ENCODE results near the gene DSC2.
"Not testable (repeated sequence)": the region's sequence is repeated elsewhere in the genome, so short reads cannot be mapped to it uniquely, and the experiment has no call there.

Gene DSC2

DNA sequence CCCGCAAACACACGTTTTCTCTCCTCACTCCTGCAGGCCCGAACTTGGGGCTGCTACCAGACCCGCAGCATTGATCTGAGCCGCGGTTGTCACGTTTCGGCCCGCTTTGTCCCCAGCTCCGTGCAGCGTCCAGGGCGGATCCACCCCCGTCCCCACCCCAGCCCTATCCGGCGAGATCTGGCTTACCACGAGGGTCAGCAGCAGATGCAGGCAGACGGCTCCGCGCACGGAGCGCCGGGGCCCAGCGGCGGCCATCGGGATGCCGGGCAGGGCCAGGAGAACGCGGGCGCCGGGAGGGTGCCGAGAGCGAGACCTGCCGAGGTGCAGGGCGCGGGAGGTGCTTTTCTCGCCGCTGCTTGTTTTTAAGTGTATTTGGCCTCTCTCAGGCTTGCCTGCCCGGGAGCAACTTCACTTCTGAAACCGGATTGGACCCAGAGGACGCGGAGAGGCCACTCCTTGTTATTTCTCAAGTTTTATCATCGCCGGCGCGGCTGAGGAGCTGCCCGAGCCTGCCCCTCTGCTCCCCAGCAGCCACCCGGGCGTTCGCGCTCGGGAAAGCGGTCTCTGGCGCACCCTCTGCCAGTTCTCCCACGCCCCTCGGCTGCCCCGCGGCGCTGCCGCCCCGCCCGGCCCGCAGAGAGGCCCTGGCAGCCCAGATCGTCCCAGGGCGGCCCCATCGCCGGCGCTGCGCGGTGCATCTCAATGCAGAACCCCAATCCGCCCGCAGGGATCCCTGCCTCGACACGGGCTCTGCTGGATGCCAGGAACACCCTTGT is 59.6 kb downstream of the DSC2 start, which contains the start of gene DSC3:
Gene DSC3 (minus strand): TSS at position 337 of the 776 bp plus-strand sequence. CDS start 82 bp downstream, at position 255.
- DNase-seq (ENCODE audit: low spot score), result no peak

GRCh38 chr18:31042084-31042405 is 60.2 kb downstream of the DSC2 start:
- DNase-seq (ENCODE audit: low spot score), result no peak

DNA sequence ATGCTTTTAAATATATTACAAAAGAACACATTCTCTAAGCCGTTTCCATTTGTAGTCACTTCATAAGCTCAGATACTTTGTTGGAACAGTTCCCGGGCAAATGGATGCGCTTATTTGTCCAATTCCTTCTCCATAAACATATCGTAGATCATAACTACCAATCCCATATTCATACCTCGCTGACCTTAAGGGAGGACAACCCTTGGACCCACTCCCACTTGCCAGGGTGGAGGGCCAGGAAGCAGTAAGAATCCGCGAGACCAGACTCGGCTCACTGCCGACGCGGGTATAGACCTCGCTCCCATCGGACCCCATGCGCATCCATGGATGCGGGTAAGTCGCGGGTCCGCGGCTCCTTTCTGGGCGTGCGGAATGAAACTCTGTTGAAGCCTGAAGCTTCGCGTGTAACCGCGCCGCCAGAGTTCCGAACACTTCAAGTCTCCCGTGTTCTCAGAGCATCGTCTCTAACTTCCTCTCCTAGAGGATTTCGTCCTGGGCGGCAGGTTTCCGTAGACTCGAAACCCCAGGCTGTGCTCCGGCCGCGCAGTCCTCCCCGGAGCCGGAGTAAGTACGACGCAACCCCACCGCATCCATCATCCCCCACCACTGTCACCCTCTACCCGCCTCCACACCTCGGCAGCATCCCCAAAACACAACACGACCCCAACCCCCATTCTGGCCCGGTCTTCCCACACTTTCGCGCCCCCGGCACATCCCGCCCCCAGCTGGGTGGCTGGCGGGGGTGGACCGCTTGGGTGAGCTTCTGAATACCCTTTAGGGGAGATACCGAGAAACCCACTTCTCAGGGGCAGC is 60.7 kb downstream of the DSC2 start:
- DNase-seq (ENCODE audit: low spot score), result no peak

DNA sequence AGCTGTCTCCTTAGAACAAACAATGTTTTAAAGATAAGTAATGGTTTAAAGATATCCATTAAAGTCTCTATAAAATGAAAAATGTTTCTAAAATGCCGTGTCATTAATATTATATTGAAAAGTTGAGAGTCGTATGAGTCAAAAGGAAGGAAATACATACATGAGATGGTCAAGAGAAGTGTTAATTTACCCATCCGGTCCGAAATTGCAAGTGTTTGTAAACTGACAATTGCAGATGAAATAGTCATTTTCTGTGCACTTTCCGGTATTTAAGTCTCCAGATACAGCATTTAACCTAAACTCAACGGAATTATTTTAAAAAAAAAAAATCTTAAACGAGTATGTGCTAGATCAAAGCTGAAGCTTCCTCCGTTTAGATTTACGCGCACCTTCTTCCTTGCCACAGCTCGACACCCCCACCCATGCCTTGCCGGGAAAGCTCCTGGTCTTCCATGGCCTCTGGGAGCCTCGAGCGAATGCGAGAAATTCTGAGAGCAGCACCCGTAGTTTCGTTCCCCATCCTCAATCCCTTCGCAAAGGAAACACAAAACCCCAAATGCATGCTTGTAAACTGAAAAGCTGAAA is 61.4 kb downstream of the DSC2 start:
- no peak for DNase-seq (ENCODE audit: low spot score)

GRCh38 chr18:31039426-31039825 is 62.8 kb downstream of the DSC2 start:
- no peak for DNase-seq (ENCODE audit: low spot score)

GRCh38 chr18:31037686-31038085 is 64.5 kb downstream of the DSC2 start:
- DNase-seq (ENCODE audit: low spot score), result not testable (repeated sequence)

DNA sequence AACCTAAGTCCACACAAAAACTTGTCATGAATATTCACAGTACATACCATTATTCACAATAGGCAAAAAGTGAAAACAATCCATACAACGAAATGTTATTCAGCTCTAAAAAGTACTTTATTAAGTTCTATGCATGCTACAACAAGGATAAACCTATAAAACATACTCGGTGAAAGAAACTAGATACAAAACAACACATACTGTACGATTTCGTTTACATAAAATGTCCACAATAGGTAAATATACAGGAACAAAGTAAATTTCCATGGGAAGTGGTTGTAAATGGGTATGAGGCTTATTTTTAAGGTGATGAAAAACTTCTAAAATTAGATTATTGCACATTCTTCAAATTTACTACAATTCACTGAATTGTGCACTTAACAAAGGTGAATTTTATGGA is 67.7 kb downstream of the DSC2 start:
- DNase-seq (ENCODE audit: low spot score), result no peak

DNA sequence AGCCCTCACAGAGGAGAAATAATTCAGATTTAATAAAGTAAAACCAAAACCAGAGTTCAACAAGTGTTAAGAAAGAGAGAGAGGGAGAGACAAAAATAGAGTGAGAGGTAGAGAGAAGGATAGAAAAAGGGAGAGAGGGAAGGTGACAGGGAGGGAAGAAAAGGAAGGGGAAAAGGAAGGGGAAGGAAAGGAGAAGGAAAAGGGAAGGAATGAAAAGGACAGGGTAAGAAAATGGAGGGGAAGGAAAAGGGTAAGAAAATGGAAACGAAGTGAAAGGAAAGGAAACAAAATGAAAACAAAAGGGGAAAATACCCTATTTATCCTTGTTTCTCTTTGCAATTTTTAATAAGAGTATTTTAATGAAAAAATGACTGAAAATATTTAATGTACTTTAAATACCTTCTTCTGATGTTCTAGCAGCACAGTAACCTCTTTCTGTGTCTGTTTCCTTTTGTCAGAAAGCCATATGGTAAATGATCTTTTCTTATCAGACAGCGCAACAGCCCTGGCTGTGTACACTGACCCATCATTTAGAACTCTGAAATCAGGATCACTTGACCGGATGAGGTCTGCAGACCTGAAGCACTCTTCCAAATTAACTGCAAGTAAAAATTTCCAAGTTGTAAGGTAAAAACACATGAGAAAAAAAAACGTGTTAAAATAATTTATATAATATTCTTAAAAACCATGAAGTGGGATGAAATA is 71.5 kb downstream of the DSC2 start:
- DNase-seq (ENCODE audit: low spot score), result no peak

DNA sequence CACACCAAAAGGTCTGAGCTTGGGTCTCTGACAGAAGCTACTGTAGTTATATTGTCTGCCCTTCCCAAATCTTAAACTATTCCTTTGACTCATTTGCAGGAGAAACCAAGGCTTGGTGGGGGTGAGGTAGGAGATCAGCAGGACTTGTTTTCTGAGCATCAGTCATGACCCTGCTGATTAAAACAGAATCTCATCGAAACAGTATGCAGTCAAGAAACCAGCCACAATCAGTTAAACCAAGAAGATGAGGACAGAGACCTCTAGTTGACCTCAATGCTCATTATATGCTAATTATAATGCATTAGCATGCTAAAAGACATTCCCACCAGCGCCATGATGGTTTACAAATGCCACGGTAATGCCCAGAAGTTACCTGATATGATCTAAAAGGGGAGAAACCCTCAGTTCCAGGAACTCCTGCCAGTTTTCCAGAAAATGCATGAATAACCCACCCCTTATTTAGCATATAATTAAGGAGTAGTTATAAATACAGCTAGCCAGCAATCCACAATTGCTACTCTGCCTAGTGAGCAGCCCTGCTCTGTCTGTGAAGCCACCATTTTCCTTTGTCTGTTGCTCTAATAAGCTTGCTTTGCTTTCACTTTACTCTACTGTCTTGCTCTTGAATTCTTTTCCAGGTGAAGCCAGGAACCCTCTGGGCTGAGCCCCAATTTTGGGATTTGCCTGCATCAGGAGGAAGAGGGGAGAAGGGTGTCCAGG is 86.3 kb downstream of the DSC2 start:
- no peak for DNase-seq (ENCODE audit: low spot score)

- DNase-seq (ENCODE audit: low spot score), result not testable (repeated sequence)
Observed at GRCh38 chr18:31011455-31011854, 90.8 kb downstream of the DSC2 start.

DNA sequence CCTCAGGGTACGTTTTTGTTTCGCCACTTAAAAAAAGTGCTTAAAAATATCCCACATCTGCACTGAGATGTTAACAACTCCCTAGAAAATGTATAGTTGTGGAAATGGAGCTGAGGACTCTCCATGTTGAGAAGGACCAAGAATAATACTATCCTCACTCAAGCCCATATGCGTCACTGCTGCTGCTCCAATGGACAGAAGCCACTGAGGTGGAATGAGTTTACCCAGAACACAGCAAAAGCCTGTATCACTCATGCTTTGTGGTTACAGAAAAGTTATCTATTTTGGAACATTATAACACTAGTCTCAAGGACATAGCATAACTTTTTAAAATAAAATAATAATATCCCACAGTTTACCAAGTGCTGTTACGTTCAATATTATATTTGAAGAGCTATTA is 91.6 kb downstream of the DSC2 start:
- DNase-seq (ENCODE audit: low spot score), result no peak
